H1 (cell line): Measurements from ENCODE around the gene ARHGEF18. TPM values are rescaled to one million over a fixed set of nuclear protein-coding genes. Genes with fewer than 3 reads are reported as not detected.

Experiments used
- CTCF ChIP-seq, 3 experiments: IDR thresholded peaks; 1 replicate in 2 of 3; 2 replicates in 1 of 3; pipeline versions ENCODE4 v1.5.1 to v1.6.1; 2011; ENCODE audit warnings: low read length in 3 of 3, mild to moderate bottlenecking in 3 of 3, inconsistent platforms in 2 of 3, low read depth in 1 of 3, moderate library complexity in 1 of 3; ENCODE audit not compliant: insufficient read depth in 1 of 3; ENCODE audit errors: control extremely low read depth in 1 of 3
- polyA plus RNA-seq, 7 experiments: library from polyadenylated mRNA; depleted of rRNA in 3 of 7; stranded (reverse) in 5 of 7; unstranded in 2 of 7; fragments of >200 nt in 5 of 7; fragments of 200-250 nt in 2 of 7; gene quantifications; 1 replicate in 5 of 7; 2 replicates in 1 of 7; 4 replicates in 1 of 7; pipeline versions ENCODE4 v1.2.1 to v1.2.3, GENCODE V29; 2011 to 2013; ENCODE audit warnings: missing spikeins in 2 of 7, mixed read lengths in 2 of 7
- total RNA-seq: library from RNA; stranded (reverse); fragmentation: NEBNext Ultra II Directional; extraction: Animal tissue kit (Norgen Biotek cat#: 25700); gene quantifications from 2 replicates; pipeline ENCODE4 v1.2.1, GENCODE V29; 2021

ARHGEF18 gene
- total and polyA plus RNA-seq, 2 of the 8 experiments (the other 6 are each of a cell fraction or from before 2014, with no cell fraction given) = 12.2 to 35.9 TPM

- peak in 2 of 3 experiments; percentile 34 to 52; a peak in 2 of 4 replicates for TF ChIP-seq CTCF (IDR thresholded peaks at IDR 0.05; ENCODE audit: control extremely low read depth in 1 of 3, insufficient read depth in 1 of 3, low read depth in 1 of 3, low read length in 3 of 3)
These were observed 18.1 kb downstream of the ARHGEF18 start (continued) for GRCh38 chr19:7366701-7367420.
